Measurements from ENCODE around the gene IFNA7.
A peak's percentile ranks its signal among the peaks of the same experiment; 100 is the strongest.
"Not testable (repeated sequence)": the region's sequence is repeated elsewhere in the genome, so short reads cannot be mapped to it uniquely, and the experiment has no call there.

Gene IFNA7

DNA sequence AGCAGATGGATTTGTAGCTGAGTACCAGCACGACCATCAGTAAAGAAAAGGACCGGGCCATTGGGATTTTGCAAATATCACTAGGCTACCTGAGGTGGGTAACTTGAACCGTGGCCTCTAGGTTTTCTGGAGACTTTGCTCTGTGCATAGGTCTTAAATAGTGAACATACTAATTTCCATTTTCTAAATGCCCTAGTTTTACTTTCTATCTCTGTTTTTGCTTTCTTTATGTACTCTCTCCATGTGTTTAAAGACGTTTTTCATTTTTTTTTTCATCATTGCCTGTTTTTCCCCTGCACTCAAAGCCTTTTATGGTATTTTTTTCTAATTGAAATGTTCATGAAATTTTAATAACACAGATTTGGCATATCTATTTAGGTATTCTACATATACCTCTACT lies at the start of gene IFNA7:
IFNA7 (minus strand) TSS at position 101 of the 400 bp plus-strand sequence; CDS start at position 61, 40 bp downstream.
- DNase-seq, result not testable (repeated sequence)

- no peak for DNase-seq
Measured at GRCh38 chr9:21251638-21252037, 49.6 kb upstream of the IFNA7 start.

DNA sequence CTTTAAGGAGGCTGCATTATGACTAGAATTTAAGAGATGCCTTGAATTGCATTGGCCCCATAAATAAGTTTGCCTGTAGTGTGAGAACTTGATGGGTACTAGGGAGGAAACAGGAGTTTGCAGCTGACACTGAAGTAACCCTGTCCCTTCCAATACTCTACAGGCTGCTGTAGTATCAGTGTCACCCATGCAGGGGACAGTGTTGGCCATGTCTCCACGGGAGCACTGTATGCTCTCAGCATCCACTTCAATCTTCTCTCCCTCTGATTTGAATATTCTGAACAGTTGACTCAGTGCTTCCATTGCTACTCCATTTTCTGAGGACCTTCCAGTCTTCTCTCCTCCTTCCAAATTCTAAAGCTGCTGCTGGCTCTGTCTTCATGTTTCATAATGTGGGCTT lies 49.2 kb upstream of the IFNA7 start:
- no peak for DNase-seq

GRCh38 chr9:21244836-21245235 lies 42.8 kb upstream of the IFNA7 start:
- no peak for DNase-seq

- DNase-seq, result no peak
Measured at GRCh38 chr9:21239911-21240310, 37.9 kb upstream of the IFNA7 start, which contains the start of gene IFNA14. IFNA14 (minus strand) TSS chr9:21240005; CDS start chr9:21239935, 70 bp downstream.

- not testable (repeated sequence) for DNase-seq
Measured at GRCh38 chr9:21236360-21236714, 34.3 kb upstream of the IFNA7 start.

GRCh38 chr9:21235468-21236359 lies 33.7 kb upstream of the IFNA7 start:
- DNase-seq, result peak; percentile 59

DNA sequence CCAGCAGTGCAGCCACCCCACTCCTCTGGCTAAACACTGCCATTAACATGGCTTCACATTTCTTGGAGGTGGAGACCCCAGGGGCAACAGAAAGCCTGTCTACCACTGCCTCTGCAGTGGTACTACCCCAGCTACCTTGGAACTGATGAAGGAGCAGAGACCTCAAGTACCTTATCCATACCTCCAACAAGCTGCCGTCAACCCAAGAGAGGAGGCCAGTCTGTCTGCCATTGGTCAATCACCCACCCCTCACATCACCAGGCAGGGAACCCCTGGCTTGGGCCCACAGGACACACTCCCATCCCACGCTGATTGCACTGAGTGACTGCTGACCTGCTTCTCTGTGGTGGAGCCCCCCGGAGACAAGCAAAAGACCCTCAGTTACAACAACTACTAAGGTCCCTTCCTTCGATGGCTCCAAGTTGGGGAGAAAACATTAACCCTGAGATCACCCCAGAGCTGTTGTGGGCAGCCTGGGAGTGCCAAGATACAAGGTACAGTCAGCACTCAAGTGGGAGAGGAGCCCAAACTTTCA lies 32.2 kb upstream of the IFNA7 start:
- no peak for DNase-seq

GRCh38 chr9:21233258-21233657 lies 31.3 kb upstream of the IFNA7 start:
- DNase-seq, result no peak

- DNase-seq, result no peak
Measured at GRCh38 chr9:21228122-21228521, 26.1 kb upstream of the IFNA7 start, which contains the start of gene IFNA17. IFNA17 (minus strand) TSS chr9:21228222; CDS start chr9:21228173, 49 bp downstream.

GRCh38 chr9:21217211-21217610 lies 15.2 kb upstream of the IFNA7 start, which contains the start of gene IFNA16:
IFNA16 (minus strand) TSS chr9:21217311; CDS start chr9:21217305, 6 bp downstream.
- not testable (repeated sequence) for DNase-seq

DNA sequence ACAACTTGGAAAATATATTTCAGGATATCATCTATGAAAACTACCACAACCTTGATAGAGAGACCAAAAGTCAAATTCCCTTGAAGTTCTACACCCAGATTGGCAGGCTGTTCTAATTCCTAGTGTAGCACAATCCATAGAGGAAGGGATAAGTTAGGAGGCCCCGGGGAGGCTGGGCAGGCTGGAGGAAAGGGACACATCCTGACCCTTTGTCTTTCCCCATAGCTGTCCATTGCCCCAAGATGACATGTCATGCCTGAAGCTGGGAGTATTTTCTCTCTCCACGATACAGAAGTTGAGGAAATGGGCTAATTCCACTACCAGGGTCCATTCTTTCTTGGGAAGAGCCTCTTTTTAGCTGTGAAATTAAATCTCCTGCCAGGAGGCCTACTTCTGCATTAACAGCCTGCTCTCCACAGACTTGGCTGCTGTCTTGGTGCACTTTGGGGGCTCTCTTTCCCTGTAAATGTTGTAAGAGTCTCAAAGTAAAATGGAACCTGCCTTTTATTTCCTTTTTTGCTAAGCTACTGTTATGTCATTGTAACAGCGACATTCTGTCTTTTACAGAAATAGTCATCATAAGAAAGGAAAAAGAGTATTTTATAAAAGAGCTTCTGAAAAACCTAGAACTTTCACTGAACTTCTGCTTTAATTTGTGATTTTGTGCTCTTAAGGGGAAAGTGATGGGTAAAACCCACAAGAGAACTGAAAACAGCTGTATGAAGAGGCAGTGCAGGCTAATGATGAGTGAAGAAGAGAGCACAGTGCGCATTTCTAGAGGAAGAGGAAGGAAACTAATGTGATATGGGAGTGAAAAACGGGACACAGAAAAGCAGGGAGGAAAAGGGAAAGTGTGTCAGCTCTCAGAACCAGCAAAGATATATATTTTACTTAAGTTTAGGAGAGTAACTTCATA lies 11.7 kb upstream of the IFNA7 start:
- DNase-seq, result peak; percentile 10

GRCh38 chr9:21212160-21212559 lies 10.2 kb upstream of the IFNA7 start:
- not testable (repeated sequence) for DNase-seq

DNA sequence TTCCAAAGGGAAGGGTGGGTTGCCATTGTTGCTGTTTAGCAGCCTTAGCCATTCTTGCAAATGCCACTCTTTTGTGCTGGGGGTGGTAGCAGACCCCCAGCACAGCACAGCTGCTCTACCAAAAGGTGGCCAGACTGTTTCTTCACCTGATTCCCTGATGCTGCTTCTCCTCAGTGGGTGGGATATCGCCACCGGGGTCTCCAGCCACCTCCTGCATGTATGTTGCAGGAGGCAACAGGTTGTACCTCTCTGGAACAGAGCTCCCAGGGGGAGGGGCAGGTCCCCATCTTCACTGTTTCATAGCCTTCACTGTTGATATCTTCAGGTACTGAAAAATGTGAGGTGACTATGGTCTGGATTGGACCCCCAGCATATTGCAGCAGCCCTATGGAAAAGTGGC lies 8.8 kb upstream of the IFNA7 start:
- DNase-seq, result not testable (repeated sequence)

- no peak for DNase-seq
Measured at GRCh38 chr9:21210311-21210710, 8.3 kb upstream of the IFNA7 start.

DNA sequence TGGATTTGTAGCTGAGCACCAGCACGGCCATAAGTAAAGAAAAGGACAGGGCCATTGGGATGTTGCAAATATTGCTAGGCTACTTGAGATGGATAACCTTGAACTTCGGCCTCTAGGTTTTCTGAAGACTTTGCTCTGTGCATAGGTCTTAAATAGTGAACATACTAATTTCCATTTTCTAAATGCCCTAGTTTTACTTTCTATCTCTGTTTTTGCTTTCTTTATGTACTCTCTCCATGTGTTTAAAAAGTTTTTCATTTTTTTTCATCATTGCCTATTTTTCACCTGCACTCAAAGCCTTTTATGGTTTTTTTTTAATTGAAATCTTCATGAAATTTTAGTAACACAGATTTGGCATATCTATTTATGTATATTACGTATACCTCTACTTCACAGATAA lies 5.0 kb upstream of the IFNA7 start, which contains the start of gene IFNA10:
IFNA10 (minus strand) TSS at position 101 of the 400 bp plus-strand sequence; CDS start at position 55, 46 bp downstream.
- DNase-seq, result not testable (repeated sequence)

DNA sequence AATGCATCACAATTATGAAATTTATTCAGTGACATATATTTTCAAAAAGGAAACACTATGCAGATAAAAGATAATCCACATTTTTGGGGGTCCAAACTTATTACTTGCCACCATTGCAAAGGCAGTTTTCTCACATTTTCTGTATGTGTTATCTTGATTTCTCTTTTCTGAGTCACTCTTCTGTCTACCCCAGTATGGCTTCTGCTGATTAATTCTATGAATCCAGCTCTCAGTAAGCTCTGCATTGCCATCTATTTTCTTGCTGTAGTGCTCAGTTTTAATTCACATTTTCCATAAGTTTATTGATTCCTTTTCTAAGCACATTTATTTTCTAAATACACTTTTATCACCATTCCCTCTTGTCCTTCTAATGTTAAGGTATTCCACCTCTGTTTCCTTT lies 3.2 kb upstream of the IFNA7 start:
- no peak for DNase-seq

DNA sequence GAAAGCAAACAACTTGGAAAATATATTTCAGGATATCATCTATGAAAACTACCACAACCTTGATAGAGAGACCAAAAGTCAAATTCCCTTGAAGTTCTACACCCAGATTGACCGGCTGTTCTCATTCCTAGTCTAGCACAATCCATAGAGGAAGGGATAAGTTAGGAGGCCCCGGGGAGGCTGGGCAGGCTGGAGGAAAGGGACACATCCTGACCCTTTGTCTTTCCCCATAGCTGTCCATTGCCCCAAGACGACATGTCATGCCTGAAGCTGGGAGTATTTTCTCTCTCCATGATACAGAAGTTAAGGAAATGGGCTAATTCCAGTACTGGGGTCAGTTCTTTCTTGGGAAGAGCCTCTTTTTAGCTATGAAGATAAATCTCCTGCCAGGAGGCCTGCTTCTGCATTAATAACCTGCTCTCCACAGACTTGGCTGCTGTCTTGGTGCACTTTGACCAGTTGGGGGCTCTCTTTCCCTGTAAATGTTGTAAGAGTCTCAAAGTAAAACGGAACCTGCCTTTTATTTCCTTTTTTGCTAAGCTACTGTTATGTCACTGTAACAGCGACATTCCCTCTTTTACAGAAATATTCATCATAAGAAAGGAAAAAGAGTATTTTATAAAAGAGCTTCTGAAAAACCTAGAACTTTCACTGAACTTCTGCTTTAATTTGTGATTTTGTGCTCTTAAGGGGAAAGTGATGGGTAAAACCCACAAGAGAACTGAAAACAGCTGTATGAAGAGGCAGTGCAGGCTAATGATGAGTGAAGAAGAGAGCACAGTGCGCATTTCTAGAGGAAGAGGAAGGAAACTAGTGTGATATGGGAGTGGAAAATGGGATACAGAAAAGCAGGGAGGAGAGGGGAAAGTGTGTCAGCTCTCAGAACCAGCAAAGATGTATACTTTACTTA lies 6.9 kb downstream of the IFNA7 start:
- DNase-seq, result peak; percentile 34

DNA sequence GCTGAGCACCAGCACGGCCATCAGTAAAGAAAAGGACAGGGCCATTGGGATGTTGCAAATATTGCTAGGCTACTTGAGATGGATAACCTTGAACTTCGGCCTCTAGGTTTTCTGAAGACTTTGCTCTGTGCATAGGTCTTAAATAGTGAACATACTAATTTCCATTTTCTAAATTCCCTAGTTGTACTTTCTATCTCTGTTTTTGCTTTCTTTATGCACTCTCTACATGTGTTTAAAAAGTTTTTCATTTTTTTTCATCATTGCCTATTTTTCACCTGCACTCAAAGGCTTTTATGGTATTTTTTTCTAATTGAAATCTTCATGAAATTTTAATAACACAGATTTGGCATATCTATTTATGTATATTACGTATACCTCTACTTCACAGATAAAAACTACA lies 14.5 kb downstream of the IFNA7 start, which contains the start of gene IFNA4:
IFNA4 (minus strand) TSS at position 101 of the 400 bp plus-strand sequence; CDS start at position 45, 56 bp downstream.
- DNase-seq, result not testable (repeated sequence)

- DNase-seq, result peak; percentile 8
Measured at GRCh38 chr9:21182810-21183736, 18.9 kb downstream of the IFNA7 start.
